Neural progenitor cell (in vitro differentiated cells): Measurements from ENCODE around the gene MANBA. TPM values are rescaled to one million over a fixed set of nuclear protein-coding genes. Genes with fewer than 3 reads are reported as not detected.

Experiments
- DNase-seq: peaks from one replicate; pipeline ENCODE4 v3.0.0-alpha.2; 2016; ENCODE audit warnings: low spot score
- H2AFZ ChIP-seq: fragments of 200-600 bp; sonication (generic); replicated peaks from 2 replicates; pipeline ENCODE4 v1.6.1; 2016; ENCODE audit warnings: antibody characterized with exemption
- H3F3A ChIP-seq: fragments of 200-600 bp; sonication (generic); 2 replicates; pipeline ENCODE4 v1.6.1; 2016; ENCODE audit warnings: antibody characterized with exemption, low read depth
- H3K27ac ChIP-seq: fragments of 200-600 bp; sonication (generic); 2 replicates; pipeline ENCODE4 v1.5.1; 2016; ENCODE audit warnings: mild to moderate bottlenecking
- H3K27me3 ChIP-seq: fragments of 200-600 bp; sonication (generic); 2 replicates; pipeline ENCODE4 v1.6.1; 2016; ENCODE audit warnings: mild to moderate bottlenecking, moderate library complexity
- H3K36me3 ChIP-seq: fragments of 200-600 bp; sonication (generic); 2 replicates; pipeline ENCODE4 v1.5.1; 2016
- H3K4me1 ChIP-seq: fragments of 200-600 bp; sonication (generic); 2 replicates; pipeline ENCODE4 v1.6.1; 2016; ENCODE audit warnings: mixed run types
- H3K4me2 ChIP-seq: fragments of 200-600 bp; sonication (generic); 2 replicates; pipeline ENCODE4 v1.6.1; 2016
- H3K4me3 ChIP-seq: fragments of 200-600 bp; sonication (generic); 2 replicates; pipeline ENCODE4 v1.5.1; 2016
- H3K79me2 ChIP-seq: fragments of 200-600 bp; sonication (generic); 2 replicates; pipeline ENCODE4 v1.6.1; 2016; ENCODE audit warnings: low read depth
- H3K9ac ChIP-seq: fragments of 200-600 bp; sonication (generic); 2 replicates; pipeline ENCODE4 v1.6.1; 2016
- H3K9me3 ChIP-seq: fragments of 200-600 bp; sonication (generic); 2 replicates; pipeline ENCODE4 v1.5.1; 2016; ENCODE audit warnings: low read depth
- H4K20me1 ChIP-seq: fragments of 200-600 bp; sonication (generic); 2 replicates; pipeline ENCODE4 v1.6.1; 2016; ENCODE audit warnings: low read depth
- H3K27ac Mint-ChIP-seq: 3 replicates; pipeline ENCODE4 v1.8.0; 2021; ENCODE audit warnings: mixed read lengths
- H3K27me3 Mint-ChIP-seq: 2 replicates; pipeline ENCODE4 v1.8.0; 2022; ENCODE audit warnings: low read depth, mild to moderate bottlenecking, inconsistent platforms, moderate library complexity, mixed read lengths; ENCODE audit not compliant: insufficient read depth
- H3K36me3 Mint-ChIP-seq: 3 replicates; pipeline ENCODE4 v1.8.0; 2021; ENCODE audit warnings: mixed read lengths
- H3K4me1 Mint-ChIP-seq: 3 replicates; pipeline ENCODE4 v1.8.0; 2021; ENCODE audit warnings: mixed read lengths
- H3K4me3 Mint-ChIP-seq: 3 replicates; pipeline ENCODE4 v1.8.0; 2021; ENCODE audit warnings: mild to moderate bottlenecking, moderate library complexity, mixed read lengths
- H3K9me3 Mint-ChIP-seq: 3 replicates; pipeline ENCODE4 v1.8.0; 2020; ENCODE audit warnings: mixed read lengths
- CTCF ChIP-seq: fragments of 200-600 bp; sonication (generic); IDR thresholded peaks from 2 replicates; pipeline ENCODE4 v1.5.1; 2017; ENCODE audit warnings: antibody characterized with exemption, mild to moderate bottlenecking
- EZH2 ChIP-seq: fragments of 200-600 bp; sonication (generic); IDR thresholded peaks from 2 replicates; pipeline ENCODE4 v1.6.1; 2017; ENCODE audit warnings: antibody characterized with exemption, mild to moderate bottlenecking, moderate library complexity
- EZH2phosphoT487 ChIP-seq: fragments of 200-600 bp; sonication (generic); IDR thresholded peaks from 2 replicates; pipeline ENCODE4 v1.6.1; 2017; ENCODE audit warnings: antibody characterized with exemption
- total RNA-seq: library from RNA; depleted of rRNA; stranded (reverse); fragments of >200 nt; gene quantifications from 2 replicates; pipeline ENCODE4 v1.2.3, GENCODE V29; 2015; ENCODE audit warnings: low replicate concordance

Gene MANBA
- total RNA-seq, 1 donor from 2014 or later, result 53.4 TPM

GRCh38 chr4:102627831-102628523 is 132.8 kb downstream of the MANBA start:
- H3K27ac Mint-ChIP-seq, result no peak overlapping the region
- Histone ChIP-seq H3K4me1 (no peaks in the 10 kb centered on the region), H4K20me1 (no peaks in the 10 kb centered on the region), H3K9ac (no peak overlapping the region), H3K4me2 (no peak overlapping the region), H3F3A (no peaks in the 10 kb centered on the region), H3K27ac (no peak overlapping the region), H3K36me3 (no peaks in the 10 kb centered on the region), H2AFZ (no peak overlapping the region), H3K79me2 (no peaks in the 10 kb centered on the region), H3K9me3 (no peaks in the 10 kb centered on the region), H3K27me3 (no peaks in the 10 kb centered on the region), H3K4me3 (no peak overlapping the region)
- H3K36me3 Mint-ChIP-seq, result peaks cover 2% of the 10 kb centered on the region
- TF ChIP-seq CTCF (no peak), EZH2 (no peak), EZH2phosphoT487 (no peak)
- peaks cover 9% of the 10 kb centered on the region for H3K4me1 Mint-ChIP-seq
- no peaks in the 10 kb centered on the region for H3K9me3 Mint-ChIP-seq
- no peak overlapping the region for H3K4me3 Mint-ChIP-seq
- peaks cover 3% of the 10 kb centered on the region for H3K27me3 Mint-ChIP-seq
- no peak for DNase-seq

GRCh38 chr4:102625232-102625930 is 135.4 kb downstream of the MANBA start:
- H3K9me3 ChIP-seq, result no peaks in the 10 kb centered on the region
- no peaks in the 10 kb centered on the region for H3K36me3 ChIP-seq
- Mint-ChIP-seq H3K27me3 (peaks cover 3% of the 10 kb centered on the region), H3K36me3 (no peaks in the 10 kb centered on the region), H3K4me1 (peaks cover 11% of the 10 kb centered on the region), H3K4me3 (no peak overlapping the region), H3K27ac (no peak overlapping the region), H3K9me3 (no peaks in the 10 kb centered on the region)
- TF ChIP-seq EZH2, result no peak
- peak; percentile 40 for TF ChIP-seq CTCF
- no peaks in the 10 kb centered on the region for H3K4me1 ChIP-seq
- peak; percentile 29 for DNase-seq
- no peaks in the 10 kb centered on the region for H3K27me3 ChIP-seq
- no peak overlapping the region for H3K4me3 ChIP-seq
- no peak overlapping the region for H3K27ac ChIP-seq
- no peak overlapping the region for H3K9ac ChIP-seq
- H3F3A ChIP-seq, result no peaks in the 10 kb centered on the region
- H2AFZ ChIP-seq, result peak overlapping the region; percentile 67
- H3K79me2 ChIP-seq, result no peaks in the 10 kb centered on the region
- H3K4me2 ChIP-seq, result no peak overlapping the region
- no peaks in the 10 kb centered on the region for H4K20me1 ChIP-seq

- TF ChIP-seq CTCF, result no peak
- TF ChIP-seq EZH2phosphoT487, result no peak
- TF ChIP-seq EZH2, result no peak
- H3F3A ChIP-seq, result no peaks in the 10 kb centered on the region
- H3K27me3 ChIP-seq, result no peaks in the 10 kb centered on the region
- H3K4me3 ChIP-seq, result no peak overlapping the region
- Mint-ChIP-seq H3K9me3 (no peaks in the 10 kb centered on the region), H3K27ac (no peak overlapping the region), H3K4me3 (no peak overlapping the region), H3K36me3 (no peaks in the 10 kb centered on the region), H3K27me3 (peaks cover 3% of the 10 kb centered on the region), H3K4me1 (peaks cover 13% of the 10 kb centered on the region)
- no peaks in the 10 kb centered on the region for H3K36me3 ChIP-seq
- H4K20me1 ChIP-seq, result no peaks in the 10 kb centered on the region
- DNase-seq, result no peak
- no peaks in the 10 kb centered on the region for H3K9me3 ChIP-seq
- H2AFZ ChIP-seq, result no peak overlapping the region
- H3K4me2 ChIP-seq, result no peak overlapping the region
- no peaks in the 10 kb centered on the region for H3K79me2 ChIP-seq
- no peaks in the 10 kb centered on the region for H3K4me1 ChIP-seq
- no peak overlapping the region for H3K9ac ChIP-seq
- H3K27ac ChIP-seq, result no peak overlapping the region
Measured at GRCh38 chr4:102624505-102624904, 136.3 kb downstream of the MANBA start.
